ENCODE data around the gene USP36.

- TF ChIP-seq POLR2A (IDR thresholded peaks at IDR 0.05): no peak
- TF ChIP-seq, protein P1, sequence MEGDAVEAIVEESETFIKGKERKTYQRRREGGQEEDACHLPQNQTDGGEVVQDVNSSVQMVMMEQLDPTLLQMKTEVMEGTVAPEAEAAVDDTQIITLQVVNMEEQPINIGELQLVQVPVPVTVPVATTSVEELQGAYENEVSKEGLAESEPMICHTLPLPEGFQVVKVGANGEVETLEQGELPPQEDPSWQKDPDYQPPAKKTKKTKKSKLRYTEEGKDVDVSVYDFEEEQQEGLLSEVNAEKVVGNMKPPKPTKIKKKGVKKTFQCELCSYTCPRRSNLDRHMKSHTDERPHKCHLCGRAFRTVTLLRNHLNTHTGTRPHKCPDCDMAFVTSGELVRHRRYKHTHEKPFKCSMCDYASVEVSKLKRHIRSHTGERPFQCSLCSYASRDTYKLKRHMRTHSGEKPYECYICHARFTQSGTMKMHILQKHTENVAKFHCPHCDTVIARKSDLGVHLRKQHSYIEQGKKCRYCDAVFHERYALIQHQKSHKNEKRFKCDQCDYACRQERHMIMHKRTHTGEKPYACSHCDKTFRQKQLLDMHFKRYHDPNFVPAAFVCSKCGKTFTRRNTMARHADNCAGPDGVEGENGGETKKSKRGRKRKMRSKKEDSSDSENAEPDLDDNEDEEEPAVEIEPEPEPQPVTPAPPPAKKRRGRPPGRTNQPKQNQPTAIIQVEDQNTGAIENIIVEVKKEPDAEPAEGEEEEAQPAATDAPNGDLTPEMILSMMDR (IDR thresholded peaks at IDR 0.05): no peak
These were observed 32.5 kb downstream of the USP36 start for GRCh38 chr17:78808163-78808562.

Data from adrenal gland (tissue), 5 donors.